K562 (cell line): ENCODE results near the gene HTR3C. TPM values are rescaled to one million over a fixed set of nuclear protein-coding genes. Genes with fewer than 3 reads are reported as not detected.
A peak's percentile ranks its signal among the peaks of the same experiment; 100 is the strongest.

ENCODE experiments used
- BACH1 ChIP-seq: fragments of 200-800 bp; sonication (Bioruptor generic); IDR thresholded peaks from 2 replicates; pipeline ENCODE4 v1.6.1; 2016; ENCODE audit warnings: missing genetic modification characterization, missing compliant biosample characterization
- POLR2G ChIP-seq: fragments of 200-400 bp; formaldehyde crosslinking; IDR thresholded peaks from 2 replicates; pipeline ENCODE4 v1.6.1; 2017; ENCODE audit warnings: low read depth, mild to moderate bottlenecking, antibody characterized with exemption, low read length, moderate library complexity
- PURB ChIP-seq: sonication (generic); formaldehyde crosslinking; IDR thresholded peaks from 2 replicates; pipeline ENCODE4 v1.9.0; 2021; ENCODE audit warnings: low read depth, mild to moderate bottlenecking, missing genetic modification reagents
- RAD51 ChIP-seq: fragments of 450-650 bp; IDR thresholded peaks from 2 replicates; pipeline ENCODE4 v1.7.1; 2016; ENCODE audit warnings: low read depth, mild to moderate bottlenecking, borderline replicate concordance
- SMARCA4 ChIP-seq: fragments of 450-650 bp; IDR thresholded peaks from 2 replicates; pipeline ENCODE4 v1.6.1; 2016
- THRAP3 ChIP-seq: fragments of 450-650 bp; IDR thresholded peaks from 2 replicates; pipeline ENCODE4 v1.6.1; 2016; ENCODE audit warnings: mild to moderate bottlenecking, inconsistent platforms, borderline replicate concordance
- TSC22D4 ChIP-seq: fragments of 450-650 bp; IDR thresholded peaks from 2 replicates; pipeline ENCODE4 v1.6.1; 2016; ENCODE audit warnings: missing genetic modification characterization, missing biosample characterization, control low read depth
- YBX1 ChIP-seq: fragments of 450-650 bp; IDR thresholded peaks from 2 replicates; pipeline ENCODE4 v1.7.1; 2016; ENCODE audit warnings: mild to moderate bottlenecking
- ZBTB49 ChIP-seq: sonication (generic); formaldehyde crosslinking; IDR thresholded peaks from 2 replicates; pipeline ENCODE4 v1.8.0; 2022; ENCODE audit warnings: missing genetic modification reagents, mild to moderate bottlenecking, borderline replicate concordance
- polyA plus RNA-seq, 8 experiments: library from polyadenylated mRNA; depleted of rRNA in 4 of 8; stranded (reverse) in 5 of 8; unstranded in 3 of 8; fragments of >200 nt; fragmentation: Nextera tagmentation in 2 of 8; fragmentation: Illumina TruSeq in 1 of 8; extraction: Ambion mirVana in 2 of 8; extraction: Trizol in 1 of 8; gene quantifications; 2 replicates each; pipeline versions ENCODE4 v1.2.1 to v1.2.3, GENCODE V29; 2011 to 2014; ENCODE audit warnings: inconsistent platforms in 1 of 8, missing spikeins in 1 of 8
- total RNA-seq, 7 experiments: library from RNA; depleted of rRNA in 6 of 7; stranded (reverse); fragments of >200 nt in 6 of 7; fragmentation: Illumina TruSeq in 2 of 7; extraction: Trizol in 2 of 7; gene quantifications; 2 replicates each; pipeline versions ENCODE4 v1.2.1 to v1.2.3, GENCODE V29; 2011 to 2021; ENCODE audit warnings: low replicate concordance in 1 of 7
- TF ChIP-seq, protein P1 (sequence below), 2 experiments: fragments of 450-650 bp in 1 of 2; sonication (generic) in 1 of 2; formaldehyde crosslinking in 1 of 2; IDR thresholded peaks; 2 replicates each; pipeline versions ENCODE4 v1.7.1 to v1.9.0; 2016 to 2022; ENCODE audit warnings: inconsistent platforms in 1 of 2, mild to moderate bottlenecking in 1 of 2, missing genetic modification reagents in 1 of 2
- TF ChIP-seq, protein P2 (sequence below): fragments of 200-800 bp; sonication (Bioruptor generic); IDR thresholded peaks from 2 replicates; pipeline ENCODE4 v1.6.1; 2016; ENCODE audit warnings: missing genetic modification characterization, missing compliant biosample characterization

Gene HTR3C
- total and polyA plus RNA-seq, 9 of the 15 experiments (the other 6 are each of a cell fraction or from before 2014, with no cell fraction given) = 0.04 to 0.06 TPM; not detected in 7

DNA sequence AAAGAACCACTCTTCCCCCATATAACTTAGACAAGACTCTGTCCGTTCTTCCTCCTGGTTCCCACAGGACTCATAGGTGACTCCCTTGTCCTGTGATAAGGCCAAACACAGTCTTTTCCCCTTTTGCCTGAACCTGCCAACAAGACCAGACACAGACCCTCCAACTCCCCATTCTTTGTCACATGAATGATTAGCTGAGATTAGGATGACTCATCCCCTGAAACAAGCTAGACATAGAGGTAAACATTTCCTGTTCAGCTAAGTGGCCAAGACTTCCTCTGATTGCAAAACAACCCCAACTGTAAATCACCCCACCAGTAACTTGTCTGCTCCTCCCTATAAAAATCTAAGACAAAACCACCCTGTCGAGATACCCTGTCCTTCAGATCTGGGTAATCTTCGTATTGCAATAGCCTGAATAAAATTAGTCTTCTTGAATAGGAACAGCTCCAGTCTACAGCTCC lies 32.6 kb downstream of the HTR3C start (continued):
- TF ChIP-seq, protein P1, sequence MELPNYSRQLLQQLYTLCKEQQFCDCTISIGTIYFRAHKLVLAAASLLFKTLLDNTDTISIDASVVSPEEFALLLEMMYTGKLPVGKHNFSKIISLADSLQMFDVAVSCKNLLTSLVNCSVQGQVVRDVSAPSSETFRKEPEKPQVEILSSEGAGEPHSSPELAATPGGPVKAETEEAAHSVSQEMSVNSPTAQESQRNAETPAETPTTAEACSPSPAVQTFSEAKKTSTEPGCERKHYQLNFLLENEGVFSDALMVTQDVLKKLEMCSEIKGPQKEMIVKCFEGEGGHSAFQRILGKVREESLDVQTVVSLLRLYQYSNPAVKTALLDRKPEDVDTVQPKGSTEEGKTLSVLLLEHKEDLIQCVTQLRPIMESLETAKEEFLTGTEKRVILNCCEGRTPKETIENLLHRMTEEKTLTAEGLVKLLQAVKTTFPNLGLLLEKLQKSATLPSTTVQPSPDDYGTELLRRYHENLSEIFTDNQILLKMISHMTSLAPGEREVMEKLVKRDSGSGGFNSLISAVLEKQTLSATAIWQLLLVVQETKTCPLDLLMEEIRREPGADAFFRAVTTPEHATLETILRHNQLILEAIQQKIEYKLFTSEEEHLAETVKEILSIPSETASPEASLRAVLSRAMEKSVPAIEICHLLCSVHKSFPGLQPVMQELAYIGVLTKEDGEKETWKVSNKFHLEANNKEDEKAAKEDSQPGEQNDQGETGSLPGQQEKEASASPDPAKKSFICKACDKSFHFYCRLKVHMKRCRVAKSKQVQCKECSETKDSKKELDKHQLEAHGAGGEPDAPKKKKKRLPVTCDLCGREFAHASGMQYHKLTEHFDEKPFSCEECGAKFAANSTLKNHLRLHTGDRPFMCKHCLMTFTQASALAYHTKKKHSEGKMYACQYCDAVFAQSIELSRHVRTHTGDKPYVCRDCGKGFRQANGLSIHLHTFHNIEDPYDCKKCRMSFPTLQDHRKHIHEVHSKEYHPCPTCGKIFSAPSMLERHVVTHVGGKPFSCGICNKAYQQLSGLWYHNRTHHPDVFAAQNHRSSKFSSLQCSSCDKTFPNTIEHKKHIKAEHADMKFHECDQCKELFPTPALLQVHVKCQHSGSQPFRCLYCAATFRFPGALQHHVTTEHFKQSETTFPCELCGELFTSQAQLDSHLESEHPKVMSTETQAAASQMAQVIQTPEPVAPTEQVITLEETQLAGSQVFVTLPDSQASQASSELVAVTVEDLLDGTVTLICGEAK (IDR thresholded peaks at IDR 0.05) = no peak
- TF ChIP-seq, protein P1 (CRISPR knock-in tag; IDR thresholded peaks at IDR 0.05) = no peak
- no peak for TF ChIP-seq RAD51
- no peak for TF ChIP-seq BACH1 (tag)
- TF ChIP-seq SMARCA4 = peak; percentile 88; the same call in 1 of the 2 replicates
- no peak for TF ChIP-seq THRAP3
- TF ChIP-seq POLR2G = no peak
- TF ChIP-seq, protein P2, sequence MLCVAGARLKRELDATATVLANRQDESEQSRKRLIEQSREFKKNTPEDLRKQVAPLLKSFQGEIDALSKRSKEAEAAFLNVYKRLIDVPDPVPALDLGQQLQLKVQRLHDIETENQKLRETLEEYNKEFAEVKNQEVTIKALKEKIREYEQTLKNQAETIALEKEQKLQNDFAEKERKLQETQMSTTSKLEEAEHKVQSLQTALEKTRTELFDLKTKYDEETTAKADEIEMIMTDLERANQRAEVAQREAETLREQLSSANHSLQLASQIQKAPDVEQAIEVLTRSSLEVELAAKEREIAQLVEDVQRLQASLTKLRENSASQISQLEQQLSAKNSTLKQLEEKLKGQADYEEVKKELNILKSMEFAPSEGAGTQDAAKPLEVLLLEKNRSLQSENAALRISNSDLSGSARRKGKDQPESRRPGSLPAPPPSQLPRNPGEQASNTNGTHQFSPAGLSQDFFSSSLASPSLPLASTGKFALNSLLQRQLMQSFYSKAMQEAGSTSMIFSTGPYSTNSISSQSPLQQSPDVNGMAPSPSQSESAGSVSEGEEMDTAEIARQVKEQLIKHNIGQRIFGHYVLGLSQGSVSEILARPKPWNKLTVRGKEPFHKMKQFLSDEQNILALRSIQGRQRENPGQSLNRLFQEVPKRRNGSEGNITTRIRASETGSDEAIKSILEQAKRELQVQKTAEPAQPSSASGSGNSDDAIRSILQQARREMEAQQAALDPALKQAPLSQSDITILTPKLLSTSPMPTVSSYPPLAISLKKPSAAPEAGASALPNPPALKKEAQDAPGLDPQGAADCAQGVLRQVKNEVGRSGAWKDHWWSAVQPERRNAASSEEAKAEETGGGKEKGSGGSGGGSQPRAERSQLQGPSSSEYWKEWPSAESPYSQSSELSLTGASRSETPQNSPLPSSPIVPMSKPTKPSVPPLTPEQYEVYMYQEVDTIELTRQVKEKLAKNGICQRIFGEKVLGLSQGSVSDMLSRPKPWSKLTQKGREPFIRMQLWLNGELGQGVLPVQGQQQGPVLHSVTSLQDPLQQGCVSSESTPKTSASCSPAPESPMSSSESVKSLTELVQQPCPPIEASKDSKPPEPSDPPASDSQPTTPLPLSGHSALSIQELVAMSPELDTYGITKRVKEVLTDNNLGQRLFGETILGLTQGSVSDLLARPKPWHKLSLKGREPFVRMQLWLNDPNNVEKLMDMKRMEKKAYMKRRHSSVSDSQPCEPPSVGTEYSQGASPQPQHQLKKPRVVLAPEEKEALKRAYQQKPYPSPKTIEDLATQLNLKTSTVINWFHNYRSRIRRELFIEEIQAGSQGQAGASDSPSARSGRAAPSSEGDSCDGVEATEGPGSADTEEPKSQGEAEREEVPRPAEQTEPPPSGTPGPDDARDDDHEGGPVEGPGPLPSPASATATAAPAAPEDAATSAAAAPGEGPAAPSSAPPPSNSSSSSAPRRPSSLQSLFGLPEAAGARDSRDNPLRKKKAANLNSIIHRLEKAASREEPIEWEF (CRISPR knock-in tag) = no peak
- TF ChIP-seq PURB (CRISPR knock-in tag) = no peak
- TF ChIP-seq YBX1 = no peak
- no peak for TF ChIP-seq TSC22D4 (tag)
- no peak for TF ChIP-seq ZBTB49 (CRISPR knock-in tag)
